SK-N-SH (cell line): Measurements from ENCODE around the gene TRIM3.

Experiments used
- EP300 ChIP-seq, 2 experiments: IDR thresholded peaks; 2 replicates each; pipeline versions ENCODE4 v1.4.0 to v1.6.1; 2012; ENCODE audit warnings: borderline replicate concordance in 1 of 2, low read depth in 1 of 2, low read length in 1 of 2
- JUND ChIP-seq: IDR thresholded peaks from 2 replicates; pipeline ENCODE4 v1.4.0; 2012
- POLR2AphosphoS5 ChIP-seq: IDR thresholded peaks from 2 replicates; pipeline ENCODE4 v1.6.1; 2012; ENCODE audit warnings: low read depth, low read length
- RCOR1 ChIP-seq: fragments of 150-350 bp; IDR thresholded peaks from 2 replicates; pipeline ENCODE4 v1.6.1; 2017; ENCODE audit warnings: antibody characterized with exemption, low read length
- SIN3A ChIP-seq: IDR thresholded peaks from 2 replicates; pipeline ENCODE4 v1.6.1; 2012; ENCODE audit warnings: low read depth, mild to moderate bottlenecking, low read length, moderate library complexity, borderline replicate concordance
- SMC3 ChIP-seq: IDR thresholded peaks from 2 replicates; pipeline ENCODE4 v1.6.1; 2012; ENCODE audit warnings: low read depth, low read length, improper control_type of control experiment
- TAF1 ChIP-seq: IDR thresholded peaks from 2 replicates; pipeline ENCODE4 v1.6.1; 2012; ENCODE audit warnings: low read depth, mild to moderate bottlenecking, low read length, moderate library complexity, borderline replicate concordance
- TF ChIP-seq, protein P1 (sequence below): fragments of 200-600 bp; sonication (generic); IDR thresholded peaks from 2 replicates; pipeline ENCODE4 v1.6.1; 2017; ENCODE audit warnings: antibody characterized with exemption, mild to moderate bottlenecking, moderate library complexity

DNA sequence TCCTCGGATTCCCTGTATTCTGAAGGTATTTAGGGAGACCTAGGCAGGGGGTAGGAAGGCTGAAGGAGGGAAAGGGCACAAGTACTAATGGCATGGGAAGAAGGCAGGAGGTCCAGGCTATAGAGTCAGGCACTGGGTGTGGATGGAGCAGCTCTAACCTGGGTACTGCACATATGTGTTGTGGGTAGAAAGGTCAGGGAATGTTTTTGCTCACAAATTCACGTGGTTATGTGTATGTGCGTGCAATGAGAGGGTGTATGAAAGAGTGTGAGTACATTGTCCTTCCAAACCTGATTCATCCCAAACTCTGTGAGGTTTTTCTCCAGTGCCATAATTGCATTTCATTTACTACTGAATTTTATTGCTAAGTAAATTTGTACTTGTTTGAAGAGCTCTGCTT lies 46.5 kb upstream of the TRIM3 start:
- TF ChIP-seq POLR2AphosphoS5 (no peak), TAF1 (no peak), JUND (no peak), EP300 (IDR thresholded peaks at IDR 0.05; ENCODE audit: borderline replicate concordance in 1 of 2, low read depth in 1 of 2, low read length in 1 of 2) (no peak), SIN3A (no peak), RCOR1 (no peak), SMC3 (no peak)
- TF ChIP-seq, protein P1, sequence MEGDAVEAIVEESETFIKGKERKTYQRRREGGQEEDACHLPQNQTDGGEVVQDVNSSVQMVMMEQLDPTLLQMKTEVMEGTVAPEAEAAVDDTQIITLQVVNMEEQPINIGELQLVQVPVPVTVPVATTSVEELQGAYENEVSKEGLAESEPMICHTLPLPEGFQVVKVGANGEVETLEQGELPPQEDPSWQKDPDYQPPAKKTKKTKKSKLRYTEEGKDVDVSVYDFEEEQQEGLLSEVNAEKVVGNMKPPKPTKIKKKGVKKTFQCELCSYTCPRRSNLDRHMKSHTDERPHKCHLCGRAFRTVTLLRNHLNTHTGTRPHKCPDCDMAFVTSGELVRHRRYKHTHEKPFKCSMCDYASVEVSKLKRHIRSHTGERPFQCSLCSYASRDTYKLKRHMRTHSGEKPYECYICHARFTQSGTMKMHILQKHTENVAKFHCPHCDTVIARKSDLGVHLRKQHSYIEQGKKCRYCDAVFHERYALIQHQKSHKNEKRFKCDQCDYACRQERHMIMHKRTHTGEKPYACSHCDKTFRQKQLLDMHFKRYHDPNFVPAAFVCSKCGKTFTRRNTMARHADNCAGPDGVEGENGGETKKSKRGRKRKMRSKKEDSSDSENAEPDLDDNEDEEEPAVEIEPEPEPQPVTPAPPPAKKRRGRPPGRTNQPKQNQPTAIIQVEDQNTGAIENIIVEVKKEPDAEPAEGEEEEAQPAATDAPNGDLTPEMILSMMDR = no peak
